ENCODE measurements around the gene RNF183. TPM values are rescaled to one million over a fixed set of nuclear protein-coding genes. Genes with fewer than 3 reads are reported as not detected.

RNF183 gene
- total RNA-seq, 1 donor from 2014 or later = 0.16 TPM

- H3K9me3 Mint-ChIP-seq = no peaks in the 10 kb centered on the region
- no peaks in the 10 kb centered on the region for H3K4me1 Mint-ChIP-seq
- no peaks in the 10 kb centered on the region for H3K27me3 Mint-ChIP-seq (ENCODE audit: low read depth)
- peaks cover 29% of the 10 kb centered on the region for H3K36me3 Mint-ChIP-seq
- no peak overlapping the region for H3K27ac Mint-ChIP-seq
- no peak overlapping the region for H3K4me3 Mint-ChIP-seq
- DNase-seq (ENCODE audit: low spot score in 2 of 2, unreplicated experiment in 2 of 2) = no peak
- no peak for TF ChIP-seq CTCF (IDR thresholded peaks at IDR 0.05; ENCODE audit: unreplicated experiment)
Observed at GRCh38 chr9:113261917-113262671, 41.1 kb downstream of the RNF183 start.

- DNase-seq (ENCODE audit: low spot score in 2 of 2, unreplicated experiment in 2 of 2) = no peak
- H3K9me3 Mint-ChIP-seq = no peaks in the 10 kb centered on the region
- no peaks in the 10 kb centered on the region for H3K27me3 Mint-ChIP-seq (ENCODE audit: low read depth)
- no peaks in the 10 kb centered on the region for H3K4me1 Mint-ChIP-seq
- H3K4me3 Mint-ChIP-seq = no peak overlapping the region
- H3K27ac Mint-ChIP-seq = no peak overlapping the region
- TF ChIP-seq CTCF (IDR thresholded peaks at IDR 0.05; ENCODE audit: unreplicated experiment) = no peak
- peaks cover 24% of the 10 kb centered on the region for H3K36me3 Mint-ChIP-seq
Observed at GRCh38 chr9:113258282-113258681, 44.9 kb downstream of the RNF183 start.

- Mint-ChIP-seq H3K9me3 (no peaks in the 10 kb centered on the region), H3K27ac (no peak overlapping the region), H3K27me3 (ENCODE audit: low read depth) (no peaks in the 10 kb centered on the region), H3K36me3 (peaks cover 26% of the 10 kb centered on the region), H3K4me3 (no peak overlapping the region), H3K4me1 (no peaks in the 10 kb centered on the region)
- DNase-seq (ENCODE audit: low spot score in 2 of 2, unreplicated experiment in 2 of 2) = no peak
- TF ChIP-seq CTCF (IDR thresholded peaks at IDR 0.05; ENCODE audit: unreplicated experiment) = no peak
Observed at GRCh38 chr9:113257863-113258262, 45.3 kb downstream of the RNF183 start.

GRCh38 chr9:113255438-113255837 lies 47.7 kb downstream of the RNF183 start:
- peaks cover 3% of the 10 kb centered on the region for H3K9me3 Mint-ChIP-seq
- no peaks in the 10 kb centered on the region for H3K4me1 Mint-ChIP-seq
- H3K4me3 Mint-ChIP-seq = no peak overlapping the region
- DNase-seq (ENCODE audit: low spot score in 2 of 2, unreplicated experiment in 2 of 2) = no peak
- peaks cover 26% of the 10 kb centered on the region for H3K36me3 Mint-ChIP-seq
- no peaks in the 10 kb centered on the region for H3K27me3 Mint-ChIP-seq (ENCODE audit: low read depth)
- no peak overlapping the region for H3K27ac Mint-ChIP-seq
- no peak for TF ChIP-seq CTCF (IDR thresholded peaks at IDR 0.05; ENCODE audit: unreplicated experiment)

- Mint-ChIP-seq H3K27me3 (ENCODE audit: low read depth) (no peaks in the 10 kb centered on the region), H3K4me3 (no peak overlapping the region), H3K9me3 (peaks cover 3% of the 10 kb centered on the region), H3K36me3 (peaks cover 22% of the 10 kb centered on the region), H3K4me1 (no peaks in the 10 kb centered on the region), H3K27ac (no peak overlapping the region)
- DNase-seq (ENCODE audit: low spot score in 2 of 2, unreplicated experiment in 2 of 2) = no peak
- TF ChIP-seq CTCF (IDR thresholded peaks at IDR 0.05; ENCODE audit: unreplicated experiment) = no peak
Observed at GRCh38 chr9:113254991-113255390, 48.2 kb downstream of the RNF183 start.
